HEK293T (cell line): ENCODE results near the gene ADRA2A.

ENCODE experiments used
- ARNT ChIP-seq: fragments of 450-650 bp; IDR thresholded peaks from 2 replicates; pipeline ENCODE4 v1.6.1; 2017; ENCODE audit warnings: mild to moderate bottlenecking
- TARDBP ChIP-seq: fragments of 450-650 bp; IDR thresholded peaks from 2 replicates; pipeline ENCODE4 v1.6.1; 2016
- ZNF384 ChIP-seq: fragments of 450-650 bp; IDR thresholded peaks from 2 replicates; pipeline ENCODE4 v1.6.1; 2016

- TF ChIP-seq ARNT (no peak), TARDBP (no peak), ZNF384 (no peak)
Observed at GRCh38 chr10:111039522-111039921, 37.3 kb upstream of the ADRA2A start.
